Dedifferentiated amniotic fluid mesenchymal stem cell (primary cell): Measurements from ENCODE around the gene RAB38.

Experiments
- DNase-seq: peaks from one replicate; pipeline ENCODE4 v3.0.0-alpha.2; 2016; ENCODE audit errors: extremely low spot score

RAB38 gene

GRCh38 chr11:88103337-88104206 is 71.7 kb downstream of the RAB38 start:
- DNase-seq: no peak

GRCh38 chr11:88102598-88102934 is 72.7 kb downstream of the RAB38 start:
- no peak for DNase-seq

- DNase-seq: no peak
Observed at GRCh38 chr11:88101881-88102597, 73.2 kb downstream of the RAB38 start.

- DNase-seq: no peak
Observed at GRCh38 chr11:88100151-88100550, 75.1 kb downstream of the RAB38 start.

GRCh38 chr11:88098289-88098688 is 77.0 kb downstream of the RAB38 start:
- DNase-seq: no peak

- DNase-seq: no peak
Observed at GRCh38 chr11:88089134-88089533, 86.1 kb downstream of the RAB38 start.

- DNase-seq: no peak
Observed at GRCh38 chr11:88087337-88087736, 87.9 kb downstream of the RAB38 start.

GRCh38 chr11:88086297-88086696 is 88.9 kb downstream of the RAB38 start:
- no peak for DNase-seq

GRCh38 chr11:88070437-88070836 is 104.8 kb downstream of the RAB38 start:
- no peak for DNase-seq

- no peak for DNase-seq
Observed at GRCh38 chr11:88068848-88069554, 106.2 kb downstream of the RAB38 start.

GRCh38 chr11:88066090-88066489 is 109.2 kb downstream of the RAB38 start:
- DNase-seq: no peak

- no peak for DNase-seq
Observed at GRCh38 chr11:88064097-88064705, 111.0 kb downstream of the RAB38 start.
